Osteoblast (primary cell): Measurements from ENCODE around the gene AP5Z1. TPM values are rescaled to one million over a fixed set of nuclear protein-coding genes. Genes with fewer than 3 reads are reported as not detected.

Experiments used
- DNase-seq: peaks from one replicate; pipeline ENCODE4 v3.0.0; 2011; ENCODE audit warnings: low spot score, mixed read lengths; ENCODE audit not compliant: insufficient read length; ENCODE audit errors: missing footprints
- H2AFZ ChIP-seq: 2 replicates; pipeline ENCODE4 v1.6.0; 2011; ENCODE audit warnings: mild to moderate bottlenecking, low read length
- H3K27ac ChIP-seq: 2 replicates; pipeline ENCODE4 v1.5.1; 2011; ENCODE audit warnings: mild to moderate bottlenecking, low read depth, low read length, moderate library complexity
- H3K27me3 ChIP-seq: 2 replicates; pipeline ENCODE4 v1.6.0; 2012; ENCODE audit warnings: mild to moderate bottlenecking, control low read depth, inconsistent platforms, low read length, moderate library complexity; ENCODE audit not compliant: insufficient read depth
- H3K36me3 ChIP-seq: 2 replicates; pipeline ENCODE4 v1.5.1; 2011; ENCODE audit warnings: mild to moderate bottlenecking, low read length, control low read depth, moderate library complexity; ENCODE audit not compliant: insufficient read depth
- H3K4me1 ChIP-seq: 2 replicates; pipeline ENCODE4 v1.5.1; 2011; ENCODE audit warnings: mild to moderate bottlenecking, low read length, control low read depth, moderate library complexity; ENCODE audit not compliant: insufficient read depth
- H3K4me2 ChIP-seq: 2 replicates; pipeline ENCODE4 v1.6.0; 2011; ENCODE audit warnings: mild to moderate bottlenecking, low read length; ENCODE audit not compliant: insufficient read depth
- H3K4me3 ChIP-seq: fragments of 200-600 bp; sonication (generic); 3 replicates; pipeline ENCODE4 v1.5.1; 2012; ENCODE audit warnings: mild to moderate bottlenecking, low read length, inconsistent platforms; ENCODE audit not compliant: insufficient read depth
- H3K79me2 ChIP-seq: 2 replicates; pipeline ENCODE4 v1.6.0; 2012; ENCODE audit warnings: mild to moderate bottlenecking, low read length, control low read depth, inconsistent platforms; ENCODE audit not compliant: insufficient read depth
- H3K9me3 ChIP-seq: 2 replicates; pipeline ENCODE4 v1.5.1; 2011; ENCODE audit warnings: low read depth, low read length, control low read depth
- H4K20me1 ChIP-seq: 2 replicates; pipeline ENCODE4 v1.6.0; 2012; ENCODE audit warnings: mild to moderate bottlenecking, low read length, control low read depth; ENCODE audit not compliant: insufficient read depth
- CTCF ChIP-seq: IDR thresholded peaks from 2 replicates; pipeline ENCODE4 v1.5.1; 2011; ENCODE audit warnings: mild to moderate bottlenecking, low read depth, low read length, moderate library complexity; ENCODE audit errors: extremely low read depth
- total RNA-seq: library from RNA; depleted of rRNA; stranded (reverse); fragments of >200 nt; gene quantifications from 2 replicates; pipeline ENCODE4 v1.2.3, GENCODE V29; 2012

The AP5Z1 gene
- total RNA-seq, 1 donor, result 73.1 TPM

GRCh38 chr7:4816419-4817080 lies 41.1 kb downstream of the AP5Z1 start:
- Histone ChIP-seq H3K9me3 (no peaks in the 10 kb centered on the region), H3K4me2 (no peak overlapping the region), H3K27me3 (peaks cover 15% of the 10 kb centered on the region), H3K27ac (no peak overlapping the region), H3K36me3 (no peaks in the 10 kb centered on the region), H3K79me2 (no peaks in the 10 kb centered on the region), H4K20me1 (no peaks in the 10 kb centered on the region), H3K4me3 (no peak overlapping the region), H2AFZ (no peak overlapping the region), H3K4me1 (no peaks in the 10 kb centered on the region)
- DNase-seq, result peak; percentile 68
- TF ChIP-seq CTCF, result no peak

- H3K27ac ChIP-seq, result no peak overlapping the region
- peak; percentile 86 for DNase-seq
- H3K9me3 ChIP-seq, result no peaks in the 10 kb centered on the region
- no peaks in the 10 kb centered on the region for H4K20me1 ChIP-seq
- H3K4me3 ChIP-seq, result no peak overlapping the region
- H3K79me2 ChIP-seq, result no peaks in the 10 kb centered on the region
- no peaks in the 10 kb centered on the region for H3K4me1 ChIP-seq
- no peaks in the 10 kb centered on the region for H3K36me3 ChIP-seq
- no peak overlapping the region for H2AFZ ChIP-seq
- no peak overlapping the region for H3K4me2 ChIP-seq
- TF ChIP-seq CTCF, result no peak
- H3K27me3 ChIP-seq, result peaks cover 15% of the 10 kb centered on the region
Measured at GRCh38 chr7:4817178-4817901, 41.9 kb downstream of the AP5Z1 start.

GRCh38 chr7:4818000-4818794 lies 42.8 kb downstream of the AP5Z1 start:
- Histone ChIP-seq H3K4me3 (no peak overlapping the region), H2AFZ (no peak overlapping the region), H4K20me1 (no peaks in the 10 kb centered on the region), H3K4me2 (no peak overlapping the region), H3K9me3 (no peaks in the 10 kb centered on the region), H3K27ac (no peak overlapping the region), H3K36me3 (no peaks in the 10 kb centered on the region), H3K79me2 (no peaks in the 10 kb centered on the region), H3K4me1 (no peaks in the 10 kb centered on the region), H3K27me3 (peaks cover 15% of the 10 kb centered on the region)
- no peak for TF ChIP-seq CTCF
- peak; percentile 76 for DNase-seq
